ENCODE data around the gene ANKUB1.
"Not testable (repeated sequence)": the region's sequence is repeated elsewhere in the genome, so short reads cannot be mapped to it uniquely, and the experiment has no call there.

ANKUB1 gene, protein sequence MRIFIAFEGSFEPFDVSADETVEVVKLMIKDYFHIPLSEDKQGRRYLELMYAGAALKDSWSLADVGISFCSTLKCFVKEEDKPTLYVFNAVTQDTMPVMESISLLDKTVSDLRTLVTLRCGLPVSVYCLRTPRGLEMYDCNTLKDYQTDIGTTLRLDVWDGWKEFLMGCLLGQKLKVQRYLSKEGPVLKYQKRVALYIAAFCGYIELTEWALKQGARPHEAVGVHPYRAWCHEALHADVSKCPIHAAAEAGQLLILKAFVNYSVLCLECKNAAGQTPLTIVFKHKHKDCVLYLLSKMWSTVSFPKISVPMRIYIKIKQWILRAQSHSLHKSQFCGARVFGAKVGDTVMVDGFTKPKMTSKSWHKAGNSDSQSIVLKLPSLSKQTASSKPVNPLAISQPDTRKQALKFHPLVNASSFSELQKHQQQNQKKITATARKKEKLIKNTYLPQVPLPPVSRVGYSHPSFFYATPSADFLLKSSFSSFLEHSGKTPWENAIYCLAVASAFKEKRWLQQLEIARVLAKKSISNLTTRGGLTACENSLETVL

DNA sequence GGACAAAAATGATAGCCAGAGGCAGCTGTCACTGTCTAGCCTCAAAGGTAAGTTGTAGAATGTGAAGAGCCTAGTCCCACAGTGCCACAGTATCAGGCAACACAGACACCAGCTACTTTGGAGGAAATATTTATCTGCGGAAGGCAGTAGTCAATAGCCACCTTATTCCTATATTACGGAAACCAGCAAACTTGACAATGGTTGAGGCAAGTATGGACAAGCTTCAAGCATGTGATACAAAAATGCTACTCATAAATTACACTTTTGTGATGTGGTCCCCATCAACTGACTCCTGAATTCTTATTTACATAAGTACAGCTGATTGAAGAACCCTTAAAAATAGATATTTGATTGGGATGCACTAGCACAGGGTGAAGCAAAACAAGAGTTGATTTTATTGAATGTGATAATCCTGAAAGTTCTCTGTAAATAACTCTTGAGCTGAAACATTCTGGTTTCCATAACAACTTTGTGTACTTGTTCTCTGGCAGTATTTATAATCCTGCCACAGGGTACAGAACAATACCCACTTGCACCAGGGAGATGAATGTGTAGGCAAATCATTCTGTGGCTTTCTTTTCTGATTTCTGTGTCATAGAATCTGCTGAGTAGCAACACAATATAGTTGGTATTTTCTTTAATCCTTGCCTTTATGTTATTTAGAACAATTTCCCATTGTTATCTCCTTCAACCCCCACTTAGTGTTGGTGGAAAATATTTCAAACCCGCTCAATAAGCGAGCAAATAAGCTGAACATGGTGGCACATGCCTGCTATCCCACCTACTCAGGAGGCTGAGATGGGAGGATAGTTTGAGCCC, at the start of gene ANKUB1:
Gene ANKUB1, minus strand, starts transcription at position 103 of the 819 bp plus-strand sequence. CDS start 188 bp downstream, outside the sequence.
- no peak for DNase-seq

DNA sequence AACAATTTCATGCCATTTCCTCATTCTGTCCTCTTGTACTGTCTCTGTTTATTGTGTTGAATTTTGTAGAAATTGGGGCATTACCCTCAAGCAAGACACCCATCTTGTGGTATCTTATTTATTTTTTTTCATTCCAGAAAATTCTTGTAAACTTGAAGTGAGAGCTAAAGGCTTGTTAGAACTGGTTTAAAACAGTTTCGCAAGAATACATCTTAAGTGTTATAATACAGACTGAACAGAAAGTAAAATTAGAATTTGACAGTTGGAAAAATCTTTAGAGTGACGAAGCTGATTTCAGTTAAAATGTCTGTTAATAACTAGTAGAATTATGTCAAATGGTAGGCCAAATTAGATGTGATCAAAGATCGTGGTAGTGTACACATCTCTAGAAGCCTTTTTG, 47.5 kb upstream of the ANKUB1 start:
- DNase-seq, result no peak

DNA sequence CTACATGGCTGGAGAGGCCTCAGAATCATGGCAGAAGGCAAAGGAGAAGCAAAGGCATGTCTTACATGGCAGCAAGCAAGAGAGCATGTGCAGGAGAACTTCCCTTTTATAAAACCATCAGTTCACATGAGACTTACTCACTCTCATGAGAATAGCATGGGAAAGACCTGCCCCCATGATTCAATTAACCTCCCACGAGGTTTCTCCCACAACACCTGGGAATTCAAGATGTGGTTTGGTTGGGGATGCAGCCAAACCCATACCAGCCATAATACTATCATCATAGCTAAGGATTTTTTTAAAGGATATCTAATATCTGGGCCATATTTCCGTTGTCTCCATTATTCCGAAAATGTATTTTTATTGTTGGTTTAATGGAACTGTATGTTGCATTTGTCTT, 47.1 kb upstream of the ANKUB1 start:
- not testable (repeated sequence) for DNase-seq

DNA sequence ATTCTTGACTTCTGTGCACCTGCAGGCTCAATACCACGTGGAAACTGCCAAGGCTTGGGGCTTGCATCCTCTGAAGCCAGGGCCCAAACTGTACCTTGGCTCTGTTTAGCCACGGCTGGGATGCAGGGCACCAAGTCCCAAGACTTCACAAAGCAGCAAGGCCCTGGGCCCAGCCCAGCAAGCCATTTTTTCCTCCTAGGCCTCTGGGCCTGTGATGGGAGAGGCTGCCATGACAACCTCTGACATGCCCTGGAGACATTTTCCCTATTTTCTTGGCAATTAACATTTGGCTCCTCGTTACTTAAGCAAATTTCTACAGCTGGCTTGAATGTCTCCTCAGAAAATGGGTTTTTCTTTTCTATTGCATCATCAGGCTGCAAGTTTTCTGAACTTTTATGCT, 46.1 kb upstream of the ANKUB1 start:
- DNase-seq, result not testable (repeated sequence)

DNA sequence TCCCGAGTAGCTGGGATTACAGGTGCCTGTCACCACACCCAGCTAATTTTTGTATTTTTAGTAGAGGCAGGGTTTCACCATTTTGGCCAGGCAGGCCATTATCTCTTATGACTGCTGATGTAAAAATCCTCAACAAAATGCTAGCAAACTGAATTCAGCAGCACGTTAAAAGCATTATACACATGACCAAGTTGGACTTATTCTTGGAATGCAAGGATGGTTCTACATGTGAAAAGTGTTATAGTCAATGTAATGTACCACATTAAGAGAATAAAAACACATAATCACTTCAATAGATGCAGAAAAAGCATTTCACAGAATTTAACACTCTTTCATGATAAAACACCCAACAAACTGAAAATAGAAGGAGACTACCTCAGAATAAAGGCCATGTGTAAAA, 40.9 kb upstream of the ANKUB1 start:
- DNase-seq, result no peak

DNA sequence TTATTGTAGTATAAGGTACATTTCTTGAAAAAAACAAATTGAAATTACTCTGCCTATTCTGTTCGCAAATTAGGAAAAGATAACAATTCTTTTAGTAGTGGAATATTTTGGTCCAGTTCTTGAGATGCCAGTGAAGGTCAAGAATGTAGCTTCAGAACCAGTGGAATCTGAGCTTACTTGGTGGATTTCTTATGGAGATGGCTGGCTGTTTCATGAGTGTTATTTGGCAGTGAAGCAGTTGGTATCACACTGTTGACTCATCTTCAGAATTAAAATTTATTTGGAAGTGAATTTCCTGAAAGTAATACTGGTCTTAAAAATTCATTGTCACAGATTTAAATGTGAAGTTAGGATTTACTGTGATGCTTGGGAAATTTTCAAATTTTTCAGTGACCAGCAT, 39.7 kb upstream of the ANKUB1 start:
- no peak for DNase-seq

DNA sequence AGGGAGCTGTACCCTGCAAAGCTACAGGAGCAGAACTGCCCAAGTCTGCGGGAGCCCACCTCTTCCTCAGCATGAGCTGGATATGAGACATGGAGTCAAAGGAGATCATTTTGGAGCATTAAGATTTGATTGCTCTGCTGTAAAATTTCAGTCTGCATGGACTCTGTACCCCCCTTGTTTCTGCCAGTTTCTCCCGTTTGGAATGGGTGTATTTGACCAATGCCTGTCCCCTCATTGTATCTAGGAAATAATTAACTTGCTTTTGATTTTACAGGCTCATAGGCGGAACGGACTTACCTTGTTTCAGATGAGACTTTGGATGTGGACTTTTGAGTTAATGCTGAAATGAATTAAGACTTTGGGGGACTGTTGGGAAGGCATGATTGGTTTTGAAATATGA, 39.0 kb upstream of the ANKUB1 start:
- no peak for DNase-seq

DNA sequence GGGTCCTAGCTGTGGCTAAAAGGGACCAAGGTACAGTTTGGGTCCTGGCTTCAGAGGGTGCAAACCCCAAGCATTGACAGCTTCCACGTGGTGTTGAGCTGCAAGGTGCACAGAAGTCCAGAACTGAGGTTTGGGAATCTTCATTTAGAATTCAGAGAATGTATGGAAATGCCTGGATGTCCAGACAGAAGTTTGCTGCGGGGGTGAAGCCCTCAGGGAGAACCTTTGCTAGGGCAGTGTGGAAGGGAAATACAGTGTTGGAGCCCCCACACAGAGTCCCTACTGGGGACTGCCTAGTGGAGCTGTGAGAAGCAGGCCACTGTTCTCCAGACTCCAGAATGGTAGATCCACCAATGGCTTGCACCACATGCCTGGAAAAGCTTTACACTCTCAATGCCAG, 38.5 kb upstream of the ANKUB1 start:
- no peak for DNase-seq

DNA sequence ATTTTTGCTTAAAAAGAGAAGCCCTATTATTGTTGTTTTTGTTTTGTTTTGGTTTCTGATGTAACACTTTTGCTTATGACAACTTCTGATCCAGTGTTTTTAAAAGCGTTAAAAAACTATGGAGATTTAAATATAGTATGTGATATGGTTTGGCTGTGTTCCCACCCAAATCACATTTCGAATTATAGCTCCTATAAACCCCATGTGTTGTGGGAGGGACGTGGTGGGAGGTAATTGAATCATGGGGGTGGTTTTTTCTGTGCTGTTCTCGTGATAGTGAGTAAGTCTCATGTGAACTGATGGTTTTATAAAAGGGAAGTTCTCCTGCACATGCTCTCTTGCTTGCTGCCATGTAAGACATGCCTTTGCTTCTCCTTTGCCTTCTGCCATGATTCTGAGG, 37.3 kb upstream of the ANKUB1 start:
- DNase-seq, result not testable (repeated sequence)

DNA sequence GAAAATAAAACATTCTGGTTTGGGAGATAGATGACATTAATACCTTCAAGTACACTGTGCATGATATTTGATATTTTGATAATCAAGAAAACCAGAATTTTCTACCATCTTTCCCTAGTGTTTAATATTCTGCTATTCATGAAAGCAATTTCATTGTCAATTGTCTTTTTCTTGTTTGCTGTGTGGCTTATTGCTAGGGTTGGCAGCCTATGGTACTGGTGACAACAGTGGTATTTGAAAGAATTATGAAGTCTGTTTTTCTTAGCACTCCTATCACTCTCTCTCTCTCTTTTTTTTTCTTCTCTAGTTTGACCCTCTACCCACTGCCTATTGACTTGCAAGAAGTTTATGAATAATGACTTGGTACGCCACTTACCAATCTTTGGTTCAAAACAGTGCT, 36.0 kb upstream of the ANKUB1 start:
- no peak for DNase-seq

DNA sequence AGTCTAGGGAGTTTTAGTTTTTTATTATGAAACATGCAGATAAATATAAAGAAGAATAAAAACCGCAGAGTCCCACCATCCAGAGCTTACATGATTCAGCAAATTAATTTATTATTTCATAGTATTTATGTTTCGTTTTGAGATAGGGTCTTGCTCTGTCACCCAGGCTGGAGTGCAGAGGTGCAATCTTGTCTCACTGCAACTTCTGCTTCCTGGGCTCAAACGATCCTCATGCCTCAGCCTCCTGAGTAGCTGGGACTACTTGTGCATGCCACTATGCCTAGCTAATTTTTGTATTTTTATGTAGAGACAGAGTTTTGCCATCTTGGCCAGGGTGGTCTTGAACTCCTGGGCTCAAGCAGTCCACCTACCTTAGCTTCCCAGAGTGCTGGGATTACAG, 34.3 kb upstream of the ANKUB1 start:
- no peak for DNase-seq

DNA sequence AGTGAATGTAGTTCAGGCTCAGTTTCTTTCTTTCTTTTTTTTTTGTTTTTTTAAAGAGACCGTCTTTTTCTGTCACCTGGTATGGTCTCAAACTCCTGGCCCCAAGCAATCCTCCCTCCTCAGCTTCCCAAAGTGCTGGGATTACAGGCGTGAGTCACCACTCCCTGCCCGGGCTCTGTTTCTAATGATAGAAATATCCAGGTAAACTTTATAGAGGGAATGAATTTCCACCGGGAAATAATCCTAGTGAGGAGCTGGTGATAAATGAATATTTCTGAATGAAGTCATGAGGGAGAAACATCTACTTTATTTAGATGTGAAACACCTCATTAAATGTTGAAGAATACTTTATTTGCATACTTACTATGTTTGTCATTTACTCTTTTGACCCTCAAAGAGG, 27.8 kb upstream of the ANKUB1 start:
- DNase-seq, result no peak

DNA sequence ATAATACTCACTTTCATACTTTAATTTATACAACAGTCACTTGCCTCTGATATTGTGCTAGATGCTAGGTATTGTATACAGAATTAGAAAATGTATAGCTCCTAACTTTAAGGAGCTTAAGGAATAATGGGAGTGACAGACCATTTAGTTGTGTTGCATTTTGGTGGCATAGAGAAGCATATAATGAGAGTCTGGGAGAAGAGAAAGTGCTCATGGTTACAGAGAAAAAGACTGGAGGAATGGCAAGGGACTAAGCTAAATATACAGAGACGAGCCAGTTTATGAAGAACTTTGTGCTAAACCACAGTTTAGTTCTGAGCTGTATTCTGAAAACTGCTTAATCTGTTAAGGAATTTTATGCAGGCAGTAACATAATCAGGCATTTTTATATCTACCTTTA, 27.1 kb upstream of the ANKUB1 start:
- DNase-seq, result no peak

DNA sequence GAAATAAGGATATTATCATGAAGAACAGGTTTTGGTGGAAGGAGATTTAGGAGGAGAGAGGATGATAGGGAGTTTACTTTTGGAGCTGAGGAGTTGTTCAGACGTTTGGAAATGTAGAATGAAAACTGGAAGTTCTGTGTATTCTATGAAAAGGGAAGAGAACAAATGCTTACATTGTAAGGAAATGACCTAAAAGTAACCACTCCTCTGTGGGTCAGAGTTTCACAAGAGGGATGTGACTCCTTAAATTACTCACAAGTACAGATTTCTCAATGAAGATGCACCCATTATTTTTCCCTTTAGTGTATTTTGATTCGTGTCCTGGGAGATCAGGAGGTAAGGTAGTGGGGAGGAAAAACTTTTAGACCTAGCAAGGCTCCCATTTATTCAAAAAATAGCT, 24.6 kb upstream of the ANKUB1 start:
- DNase-seq, result no peak

DNA sequence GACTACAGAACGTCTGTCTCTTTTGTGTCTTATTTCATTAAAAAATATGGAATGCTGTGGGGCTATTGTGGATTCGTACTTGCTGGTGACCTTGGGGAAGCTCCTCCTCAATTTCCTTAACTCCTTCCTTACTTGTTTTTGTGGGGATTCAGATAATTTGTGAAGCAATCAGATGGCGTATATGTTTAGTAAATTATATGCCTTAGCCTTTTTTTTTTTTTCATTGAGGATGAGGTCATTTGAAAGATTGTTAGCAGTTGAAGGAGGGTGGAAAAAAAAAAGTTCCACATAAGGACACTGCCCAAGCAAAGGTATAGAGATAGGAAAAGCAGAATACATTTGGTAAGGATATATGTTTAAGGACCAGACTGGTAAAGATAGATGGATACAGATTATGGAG, 24.0 kb upstream of the ANKUB1 start:
- DNase-seq, result no peak

DNA sequence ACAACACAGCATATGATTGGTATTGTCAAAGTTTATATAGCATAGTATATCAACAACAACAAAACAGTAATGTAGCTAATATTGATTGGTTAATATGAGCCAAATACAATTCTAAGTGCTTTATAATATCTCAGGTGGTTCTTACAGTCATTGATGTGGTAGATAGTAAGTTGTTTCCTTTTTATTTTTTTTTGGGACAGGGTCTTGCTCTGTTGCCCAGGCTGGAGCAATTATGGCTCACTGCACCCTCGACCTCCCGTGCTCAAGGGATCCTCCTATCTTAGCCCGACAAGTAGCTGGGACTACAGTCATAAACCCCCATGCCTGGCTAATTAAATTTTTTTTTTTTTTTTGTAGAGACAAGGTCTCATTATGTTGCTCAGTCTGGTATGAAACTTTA, 23.4 kb upstream of the ANKUB1 start:
- DNase-seq, result no peak

DNA sequence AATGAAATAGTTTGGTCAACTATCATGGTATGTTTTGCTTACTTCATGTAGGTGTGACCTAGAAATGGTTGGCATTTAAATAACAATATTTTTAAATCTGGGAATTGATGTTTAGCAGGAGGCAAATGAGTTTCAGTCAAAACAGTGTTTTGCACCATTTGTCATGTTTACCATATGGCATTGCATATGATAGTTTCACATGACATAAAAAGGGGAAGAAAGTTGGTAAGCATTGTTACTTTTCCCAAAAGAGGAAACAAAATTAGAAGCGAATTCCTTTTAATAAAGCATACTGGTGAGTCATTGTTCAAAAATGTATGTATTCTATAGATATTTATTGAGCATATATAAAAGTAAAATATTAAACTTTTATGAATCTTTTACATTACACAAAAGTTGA, 23.0 kb upstream of the ANKUB1 start:
- no peak for DNase-seq

DNA sequence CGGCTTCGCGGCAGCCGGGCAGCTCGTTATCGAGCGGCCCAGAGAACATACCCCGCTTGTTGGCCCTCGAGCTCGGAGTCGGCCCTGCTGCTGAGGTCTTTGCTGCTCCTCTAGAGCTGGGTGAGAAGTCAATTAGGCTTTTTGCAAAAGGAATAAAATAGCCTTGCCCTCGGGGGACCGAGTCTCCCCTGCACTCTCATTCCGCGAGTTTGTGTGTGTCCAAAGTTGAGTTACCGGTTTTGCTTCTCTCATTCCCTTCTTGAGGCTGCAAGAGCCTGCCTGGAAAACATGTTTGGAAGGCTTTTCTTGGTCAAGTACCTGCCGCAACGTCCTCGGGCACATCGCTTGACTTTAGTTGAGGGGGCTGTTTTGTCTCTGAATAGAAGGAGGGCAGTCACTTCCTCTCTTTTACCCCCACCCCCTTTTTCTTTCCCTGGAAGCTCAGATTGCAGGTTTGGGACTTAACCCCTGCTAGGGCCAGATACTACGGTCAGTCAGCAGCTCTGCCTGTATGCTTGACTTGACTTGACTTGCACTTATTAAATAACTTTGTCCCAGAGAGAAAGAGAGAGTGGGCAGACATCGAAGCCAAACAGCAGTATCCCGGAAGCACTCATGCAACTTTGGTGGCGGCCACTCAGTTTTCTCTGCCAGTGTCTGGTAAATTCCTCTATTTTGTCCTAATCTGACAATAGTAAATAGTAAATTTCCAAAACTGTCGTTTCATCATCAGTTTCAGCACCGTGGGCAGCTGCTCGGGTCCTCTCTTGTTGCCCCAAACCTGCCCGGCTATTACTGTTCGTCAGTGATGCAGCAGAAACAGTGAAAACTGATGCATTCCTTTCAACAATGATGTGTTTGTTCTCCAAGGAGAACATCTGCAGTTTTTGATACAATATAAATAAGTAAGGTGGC, 21.3 kb upstream of the ANKUB1 start:
- DNase-seq, result no peak

DNA sequence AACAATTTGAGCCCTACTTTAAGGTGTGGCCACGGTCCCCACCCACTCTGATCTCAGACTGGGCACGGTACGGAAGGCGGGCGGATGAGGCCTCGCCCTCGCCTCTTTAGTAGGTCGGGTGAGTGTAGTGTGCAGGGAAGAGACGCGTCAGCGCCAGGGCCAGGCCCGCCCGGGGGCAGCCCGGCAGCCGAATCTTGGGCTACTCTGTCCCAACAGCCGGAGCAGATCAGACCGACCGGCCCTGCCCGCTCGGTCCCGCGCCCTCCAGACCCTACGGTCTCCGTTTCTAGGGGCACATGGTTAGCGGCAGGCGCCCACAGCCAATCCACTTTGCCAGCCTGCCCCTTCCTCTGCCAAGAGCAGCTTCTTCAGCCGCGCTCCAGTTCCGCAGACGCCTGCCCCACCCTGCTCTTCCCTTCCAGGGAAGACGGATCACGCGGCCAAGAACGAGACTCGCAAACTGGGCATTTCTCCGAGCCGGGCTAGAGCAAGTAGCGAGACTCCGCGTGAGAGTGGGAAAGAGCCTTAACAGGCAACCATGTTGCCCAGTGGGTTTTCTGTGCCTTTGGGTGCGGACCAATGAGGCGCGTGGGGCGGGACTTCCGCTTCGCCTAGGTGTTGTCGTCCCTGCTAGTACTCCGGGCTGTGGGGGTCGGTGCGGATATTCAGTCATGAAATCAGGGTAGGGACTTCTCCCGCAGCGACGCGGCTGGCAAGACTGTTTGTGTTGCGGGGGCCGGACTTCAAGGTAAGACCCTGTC, 20.4 kb upstream of the ANKUB1 start, which contains the start of gene RNF13:
Gene RNF13, plus strand, starts transcription at position 610 of the 761 bp plus-strand sequence. CDS start 32,812 bp downstream, outside the sequence.
- peak; percentile 91 for DNase-seq

DNA sequence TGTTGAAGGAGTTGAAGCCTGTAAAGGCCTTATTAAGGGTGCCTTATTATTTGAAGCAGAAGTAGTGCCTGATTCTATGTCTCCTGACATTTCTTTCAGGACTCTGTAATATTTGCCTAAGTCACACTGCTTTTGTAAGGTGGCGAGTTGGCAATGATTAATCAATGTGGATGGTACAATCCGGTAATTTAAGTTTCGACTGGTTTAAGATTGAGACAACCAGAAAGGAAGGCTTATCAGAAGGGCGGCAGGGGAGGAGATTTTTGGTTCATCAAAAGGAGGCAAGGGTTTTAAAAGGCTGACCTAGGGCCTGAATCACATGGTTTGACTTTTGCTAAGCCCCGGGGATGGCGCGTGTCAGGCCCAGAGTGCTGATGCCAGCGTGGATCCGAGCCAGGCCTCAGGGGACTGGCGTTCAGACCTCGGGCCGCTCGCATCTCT, 19.8 kb upstream of the ANKUB1 start:
- DNase-seq, result no peak

DNA sequence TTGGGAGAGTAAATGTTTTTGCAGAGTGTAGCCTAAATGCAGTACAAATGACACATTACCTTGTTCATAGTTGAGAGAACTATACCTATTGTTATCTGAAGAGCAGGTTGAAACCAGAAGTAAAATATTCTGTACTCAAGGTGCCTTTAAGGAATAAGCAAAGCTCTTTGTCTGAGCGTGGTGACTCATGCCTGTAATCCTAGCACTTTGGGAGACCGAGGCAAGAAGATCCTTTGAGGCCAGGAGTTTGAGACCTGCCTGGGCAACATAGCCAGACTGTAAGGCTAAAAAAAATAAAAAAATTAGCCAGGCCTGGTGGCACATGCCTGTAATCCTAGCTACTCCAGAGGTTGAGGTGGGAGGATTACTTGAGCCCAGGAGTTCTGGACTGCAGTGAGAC, 18.5 kb upstream of the ANKUB1 start:
- DNase-seq, result no peak

DNA sequence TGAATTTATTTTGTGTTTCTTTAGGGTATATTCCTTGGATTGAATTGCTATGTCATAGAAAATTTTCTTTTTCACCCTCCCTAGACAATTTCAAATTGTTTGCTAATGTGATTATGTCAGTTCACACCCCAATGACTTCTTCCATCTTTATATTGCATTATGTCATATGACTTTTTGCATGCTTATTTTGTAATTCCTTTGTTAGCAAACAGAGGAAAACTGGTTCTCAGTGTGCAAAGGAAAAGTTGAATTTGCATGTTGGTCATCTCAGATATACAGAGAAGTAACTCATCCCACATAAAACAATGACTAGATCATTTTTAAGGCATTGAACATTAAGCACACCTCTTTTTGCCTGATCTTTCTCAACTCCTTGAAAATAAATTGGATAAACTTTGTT, 17.3 kb upstream of the ANKUB1 start:
- no peak for DNase-seq

Measured in NK-92 treated with Interleukin-12 subunit alpha and Interleukin-12 subunit beta, amount 100 ng/mL, for 24 hours (cell line).